Suprapubic skin (tissue), 4 donors: ENCODE data around the gene MADCAM1. TPM values are rescaled to one million over a fixed set of nuclear protein-coding genes. Genes with fewer than 3 reads are reported as not detected.

ENCODE experiments used
- DNase-seq, 2 donors: peaks; one replicate each; pipeline ENCODE4 v3.0.0-alpha.2; 2019; ENCODE audit warnings: low spot score in 2 of 2
- H3K27ac ChIP-seq: fragments of 200-600 bp; sonication (generic); one replicate; pipeline ENCODE4 v1.5.1; 2019
- H3K27me3 ChIP-seq: fragments of 200-600 bp; sonication (generic); one replicate; pipeline ENCODE4 v1.5.1; 2019
- H3K36me3 ChIP-seq: fragments of 200-600 bp; sonication (generic); one replicate; pipeline ENCODE4 v1.5.1; 2019
- H3K4me1 ChIP-seq: fragments of 200-600 bp; sonication (generic); one replicate; pipeline ENCODE4 v1.5.1; 2019
- H3K4me3 ChIP-seq: fragments of 200-600 bp; sonication (generic); one replicate; pipeline ENCODE4 v1.5.1; 2019; ENCODE audit warnings: mild to moderate bottlenecking
- H3K9me3 ChIP-seq: fragments of 200-600 bp; sonication (generic); one replicate; pipeline ENCODE4 v1.5.1; 2019
- EP300 ChIP-seq: sonication (generic); formaldehyde crosslinking; IDR thresholded peaks from one replicate; pipeline ENCODE4 v1.6.1; 2017; ENCODE audit warnings: antibody characterized with exemption
- POLR2A ChIP-seq, 2 donors: fragments of 450-650 bp; IDR thresholded peaks; one replicate each; pipeline ENCODE4 v1.6.1; 2017; ENCODE audit warnings: antibody characterized with exemption in 2 of 2, mild to moderate bottlenecking in 2 of 2, moderate library complexity in 2 of 2
- POLR2AphosphoS5 ChIP-seq, 3 donors: sonication (generic); formaldehyde crosslinking; IDR thresholded peaks; one replicate each; pipeline ENCODE4 v1.6.1; 2017; ENCODE audit warnings: antibody characterized with exemption in 3 of 3
- WGBS: methylation state at CpG from one replicate; pipeline ENCODE4 v1.1.5; 2018; 5-methylcytosine and 5-hydroxymethylcytosine counted together
- total RNA-seq, 4 donors: library from RNA; depleted of rRNA; stranded (reverse); fragments of >200 nt; gene quantifications; one replicate each; pipeline ENCODE4 v1.1.0, GENCODE V29; 2016
- TF ChIP-seq, protein P1 (sequence below), 2 donors: fragments of 200-600 bp in 1 of 2; fragments of 450-650 bp in 1 of 2; sonication (generic) in 1 of 2; IDR thresholded peaks; one replicate each; pipeline ENCODE4 v1.5.1; 2016 to 2019; ENCODE audit warnings: antibody characterized with exemption in 2 of 2, mild to moderate bottlenecking in 1 of 2, moderate library complexity in 1 of 2

Gene MADCAM1
- total RNA-seq, 4 donors from 2014 or later, result 0.64 TPM; not detected in 3

DNA sequence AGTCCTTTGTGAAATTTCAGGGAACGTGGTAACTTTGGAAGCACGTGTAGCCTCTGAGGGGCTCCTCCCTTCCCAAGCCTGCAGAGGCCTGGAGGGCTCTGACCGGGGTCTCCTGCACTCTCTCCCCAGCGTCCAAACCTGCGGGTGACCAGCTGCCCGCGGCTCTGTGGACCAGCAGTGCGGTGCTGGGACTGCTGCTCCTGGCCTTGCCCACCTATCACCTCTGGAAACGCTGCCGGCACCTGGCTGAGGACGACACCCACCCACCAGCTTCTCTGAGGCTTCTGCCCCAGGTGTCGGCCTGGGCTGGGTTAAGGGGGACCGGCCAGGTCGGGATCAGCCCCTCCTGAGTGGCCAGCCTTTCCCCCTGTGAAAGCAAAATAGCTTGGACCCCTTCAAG lies 8.3 kb downstream of the MADCAM1 start:
- no peaks in the 10 kb centered on the region for H3K36me3 ChIP-seq
- 91% methylated on average over 11 of the region's 14 CpGs for WGBS
- no peak overlapping the region for H3K4me3 ChIP-seq
- TF ChIP-seq, protein P1, sequence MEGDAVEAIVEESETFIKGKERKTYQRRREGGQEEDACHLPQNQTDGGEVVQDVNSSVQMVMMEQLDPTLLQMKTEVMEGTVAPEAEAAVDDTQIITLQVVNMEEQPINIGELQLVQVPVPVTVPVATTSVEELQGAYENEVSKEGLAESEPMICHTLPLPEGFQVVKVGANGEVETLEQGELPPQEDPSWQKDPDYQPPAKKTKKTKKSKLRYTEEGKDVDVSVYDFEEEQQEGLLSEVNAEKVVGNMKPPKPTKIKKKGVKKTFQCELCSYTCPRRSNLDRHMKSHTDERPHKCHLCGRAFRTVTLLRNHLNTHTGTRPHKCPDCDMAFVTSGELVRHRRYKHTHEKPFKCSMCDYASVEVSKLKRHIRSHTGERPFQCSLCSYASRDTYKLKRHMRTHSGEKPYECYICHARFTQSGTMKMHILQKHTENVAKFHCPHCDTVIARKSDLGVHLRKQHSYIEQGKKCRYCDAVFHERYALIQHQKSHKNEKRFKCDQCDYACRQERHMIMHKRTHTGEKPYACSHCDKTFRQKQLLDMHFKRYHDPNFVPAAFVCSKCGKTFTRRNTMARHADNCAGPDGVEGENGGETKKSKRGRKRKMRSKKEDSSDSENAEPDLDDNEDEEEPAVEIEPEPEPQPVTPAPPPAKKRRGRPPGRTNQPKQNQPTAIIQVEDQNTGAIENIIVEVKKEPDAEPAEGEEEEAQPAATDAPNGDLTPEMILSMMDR (IDR thresholded peaks at IDR 0.05), result no peak
- TF ChIP-seq POLR2A (IDR thresholded peaks at IDR 0.05) (no peak), EP300 (no peak), POLR2AphosphoS5 (IDR thresholded peaks at IDR 0.05) (no peak)
- DNase-seq, result no peak
- no peaks in the 10 kb centered on the region for H3K9me3 ChIP-seq
- H3K4me1 ChIP-seq, result peaks cover 21% of the 10 kb centered on the region
- no peaks in the 10 kb centered on the region for H3K27me3 ChIP-seq
- no peak overlapping the region for H3K27ac ChIP-seq

DNA sequence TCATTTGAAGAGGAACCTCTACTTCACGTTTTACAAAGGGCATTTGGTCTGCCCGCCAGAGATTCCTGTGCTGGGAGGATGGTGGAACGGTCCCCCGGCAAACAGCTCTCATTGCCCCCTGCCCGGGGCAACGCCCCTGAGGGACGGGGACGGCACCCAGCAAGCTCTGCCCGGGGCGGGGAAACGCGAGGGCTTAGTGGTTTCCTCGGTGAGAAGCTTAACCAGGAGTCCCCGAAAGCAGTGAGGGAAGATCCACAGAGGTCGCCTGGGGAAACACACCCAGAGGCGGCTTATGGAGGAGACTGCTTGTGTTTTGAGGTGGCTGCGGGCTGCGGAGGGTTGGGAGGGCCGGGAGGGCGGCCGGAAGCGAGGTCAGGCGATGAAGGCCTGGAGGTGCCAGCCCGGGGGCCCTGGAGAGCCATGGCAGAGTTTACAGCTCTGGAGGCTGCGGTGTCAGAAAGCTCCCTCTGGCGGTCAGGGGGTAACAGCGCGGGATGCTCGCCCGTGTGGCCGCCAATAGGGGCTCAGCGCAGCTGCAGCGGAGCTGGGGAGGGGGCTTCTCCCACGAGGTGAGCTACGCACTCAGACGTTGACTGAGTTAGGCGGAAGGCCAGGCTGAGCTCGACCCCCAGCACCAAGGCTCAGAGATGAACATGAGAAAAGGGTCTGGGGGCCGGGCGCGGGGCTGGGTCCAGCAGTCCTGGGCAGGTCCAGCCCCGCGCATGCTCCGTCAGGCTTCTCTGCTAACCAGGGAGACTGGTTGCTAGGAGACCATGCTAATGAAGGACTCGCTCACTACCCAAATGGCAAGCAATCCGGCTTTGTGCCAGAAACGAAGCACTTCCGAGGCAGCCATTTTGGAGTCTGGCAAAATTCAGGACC lies 10.4 kb downstream of the MADCAM1 start:
- 4% methylated on average over 42 of the region's 48 CpGs for WGBS
- Histone ChIP-seq H3K9me3 (no peaks in the 10 kb centered on the region), H3K27me3 (no peaks in the 10 kb centered on the region), H3K27ac (peak overlapping the region; percentile 94), H3K4me1 (peaks cover 38% of the 10 kb centered on the region), H3K4me3 (peak overlapping the region; percentile 100), H3K36me3 (no peaks in the 10 kb centered on the region)
- TF ChIP-seq POLR2AphosphoS5 (IDR thresholded peaks at IDR 0.05) (no peak), POLR2A (IDR thresholded peaks at IDR 0.05) (no peak)
- TF ChIP-seq, protein P1 (IDR thresholded peaks at IDR 0.05), result peak; percentile 87 to 96
- peak; percentile 98 to 99 for DNase-seq

DNA sequence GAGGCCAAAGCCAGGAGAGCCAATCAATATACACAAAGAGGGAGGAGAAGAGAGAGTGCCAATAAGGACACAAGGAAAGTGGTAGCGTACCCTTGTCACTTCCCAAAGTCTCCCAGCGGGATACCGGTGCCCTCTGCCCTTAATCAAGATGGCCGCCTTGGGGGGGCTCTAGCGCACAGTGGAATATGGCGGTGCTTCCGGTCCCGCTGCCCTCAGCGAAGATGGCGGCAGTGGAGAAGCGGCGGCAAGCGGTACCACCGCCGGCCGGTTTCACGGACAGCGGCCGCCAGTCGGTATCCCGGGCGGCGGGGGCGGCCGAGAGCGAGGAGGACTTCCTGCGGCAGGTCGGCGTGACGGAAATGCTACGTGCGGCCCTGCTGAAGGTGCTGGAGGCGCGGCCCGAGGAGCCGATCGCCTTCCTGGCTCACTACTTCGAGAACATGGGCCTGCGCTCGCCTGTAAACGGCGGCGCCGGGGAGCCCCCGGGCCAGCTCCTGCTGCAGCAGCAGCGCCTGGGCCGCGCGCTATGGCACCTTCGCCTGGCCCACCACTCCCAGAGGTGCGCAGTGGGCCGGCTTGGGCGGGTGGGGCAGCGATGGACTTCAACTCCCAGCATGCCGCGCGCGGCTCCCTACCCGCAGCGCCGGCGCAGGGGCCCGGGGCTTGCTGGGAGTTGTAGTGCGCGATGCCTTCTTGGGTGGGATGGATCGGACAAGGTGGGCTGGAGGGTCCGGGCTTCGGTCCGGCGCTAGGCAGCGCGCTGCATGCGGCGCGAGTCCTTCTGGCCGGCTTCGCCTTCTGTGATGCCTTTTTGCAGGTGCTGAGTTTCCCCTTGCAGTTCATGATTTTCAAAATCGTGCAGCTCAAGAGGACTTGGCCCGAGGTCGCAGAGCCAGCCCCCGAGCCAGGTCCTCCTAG lies 11.3 kb downstream of the MADCAM1 start, which contains the start of gene TPGS1:
TSS of gene TPGS1 (plus strand) at position 212 of the 918 bp plus-strand sequence. CDS start at position 222, 10 bp downstream.
- WGBS, result 5% methylated on average over 32 of the region's 81 CpGs
- Histone ChIP-seq H3K4me3 (peak within 1 kb of the TSS; percentile 100), H3K27me3 (no peaks in the 10 kb centered on the region), H3K4me1 (peaks cover 39% of the 10 kb centered on the region), H3K27ac (peak within 1 kb of the TSS; percentile 94), H3K9me3 (no peaks in the 10 kb centered on the region), H3K36me3 (no peaks in the 10 kb centered on the region)
- no peak for TF ChIP-seq EP300
- peak in 1 of 2 donors; percentile 21 for TF ChIP-seq POLR2A (IDR thresholded peaks at IDR 0.05)
- DNase-seq, result no peak

DNA sequence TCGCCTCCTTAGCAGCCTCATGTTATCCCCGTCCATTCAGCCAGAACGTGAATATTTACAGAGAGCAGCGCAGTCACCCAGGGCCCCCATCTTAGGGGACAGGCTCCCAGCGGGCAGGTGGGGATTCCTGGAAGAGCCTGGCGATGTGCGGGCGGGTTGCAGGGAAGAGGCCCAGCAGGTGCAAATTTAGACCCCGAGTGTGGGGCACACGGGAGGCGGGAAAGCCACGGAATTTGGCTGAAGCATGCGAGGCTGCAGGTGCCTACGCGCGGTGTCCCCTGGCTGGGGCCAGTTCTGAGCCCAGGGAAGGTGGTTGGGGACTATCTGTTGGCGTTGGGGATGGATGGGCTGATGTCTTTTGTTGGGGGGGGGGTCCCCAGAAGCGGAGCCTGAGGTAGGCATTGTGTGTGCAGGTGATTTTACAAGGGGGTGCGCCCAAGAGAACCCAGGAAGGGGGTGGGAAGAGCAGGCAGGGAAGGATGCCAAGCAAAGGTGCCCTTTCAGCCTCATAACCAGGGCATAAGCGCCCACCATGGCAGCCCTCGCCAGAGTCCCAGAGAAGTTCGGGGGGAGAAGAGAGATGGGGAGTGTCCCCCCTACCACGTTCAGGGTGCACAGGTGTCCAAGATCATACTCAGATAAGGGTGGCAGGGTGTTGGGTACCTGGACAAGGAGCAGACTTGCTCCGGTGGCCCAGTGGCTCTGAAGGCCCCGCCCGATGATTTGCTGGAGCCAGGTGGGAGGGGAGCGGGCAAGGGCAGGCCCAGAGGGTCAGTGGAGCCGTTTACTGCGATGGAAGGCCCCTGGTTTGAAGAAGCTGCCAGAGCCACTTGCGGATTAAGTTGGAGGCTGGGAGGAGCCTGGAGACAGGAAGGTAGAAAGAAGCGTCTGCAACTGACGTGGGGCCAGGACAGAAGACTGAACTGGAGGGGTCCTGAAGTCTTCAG lies 12.2 kb downstream of the MADCAM1 start:
- peaks cover 39% of the 10 kb centered on the region for H3K4me1 ChIP-seq

More for the DNA sequence above, 12.2 kb downstream of the MADCAM1 start:
- no peak for DNase-seq
- Histone ChIP-seq H3K4me3 (peak overlapping the region; percentile 100), H3K27me3 (no peaks in the 10 kb centered on the region), H3K36me3 (no peaks in the 10 kb centered on the region), H3K9me3 (no peaks in the 10 kb centered on the region), H3K27ac (no peak overlapping the region)
- TF ChIP-seq, protein P1 (IDR thresholded peaks at IDR 0.05), result no peak
- TF ChIP-seq EP300 (no peak), POLR2A (IDR thresholded peaks at IDR 0.05) (no peak), POLR2AphosphoS5 (IDR thresholded peaks at IDR 0.05) (no peak)
- WGBS, result 63% methylated on average over 29 of the region's 32 CpGs
